Measurements from ENCODE around the gene PLGRKT.

GRCh38 chr9:5421163-5421562 lies 16.6 kb downstream of the PLGRKT start:
- TF ChIP-seq MAX (IDR thresholded peaks at IDR 0.05; ENCODE audit: low read depth, low read length) = no peak
- no peak for TF ChIP-seq CTCF (IDR thresholded peaks at IDR 0.05; ENCODE audit: low read depth, low read length)
- no peak for TF ChIP-seq POLR2A (IDR thresholded peaks at IDR 0.05; ENCODE audit: extremely low read depth, insufficient read length)
- TF ChIP-seq MYC (IDR thresholded peaks at IDR 0.05; ENCODE audit: low read depth, low read length) = no peak
